Astrocyte (in vitro differentiated cells and primary cell): ENCODE data around the gene POLE. TPM values are rescaled to one million over a fixed set of nuclear protein-coding genes. Genes with fewer than 3 reads are reported as not detected.

Experiments
- DNase-seq: peaks from one replicate; pipeline ENCODE4 v3.0.0-alpha.2; 2010; ENCODE audit warnings: low read depth
- FAIRE-seq: peaks from 2 replicates; lab custom pipeline; 2011; peaks lifted over from hg19 to GRCh38; lab: Jason Lieb, UNC
- H2AFZ ChIP-seq: 2 replicates; pipeline ENCODE4 v1.6.0; 2012; ENCODE audit warnings: low read depth, low read length, inconsistent platforms
- H3K27ac ChIP-seq: 2 replicates; pipeline ENCODE4 v1.5.1; 2011; ENCODE audit warnings: low read depth, low read length, inconsistent platforms
- H3K27me3 ChIP-seq: 2 replicates; pipeline ENCODE4 v1.6.0; 2011; ENCODE audit warnings: low read length, inconsistent platforms; ENCODE audit not compliant: insufficient read depth
- H3K36me3 ChIP-seq: 2 replicates; pipeline ENCODE4 v1.5.1; 2011; ENCODE audit warnings: low read length, inconsistent platforms; ENCODE audit not compliant: insufficient read depth
- H3K4me1 ChIP-seq: 2 replicates; pipeline ENCODE4 v1.5.1; 2011; ENCODE audit warnings: low read length, inconsistent platforms; ENCODE audit not compliant: insufficient read depth
- H3K4me2 ChIP-seq: 2 replicates; pipeline ENCODE4 v1.6.0; 2012; ENCODE audit warnings: low read length, inconsistent platforms
- H3K4me3 ChIP-seq: 2 replicates; pipeline ENCODE4 v1.5.1; 2011; ENCODE audit warnings: low read depth, mild to moderate bottlenecking, low read length, inconsistent platforms; ENCODE audit not compliant: insufficient read depth
- H3K79me2 ChIP-seq: 2 replicates; pipeline ENCODE4 v1.6.0; 2012; ENCODE audit warnings: mild to moderate bottlenecking, low read length, inconsistent platforms; ENCODE audit not compliant: insufficient read depth
- H3K9ac ChIP-seq: 2 replicates; pipeline ENCODE4 v1.6.0; 2012; ENCODE audit warnings: mild to moderate bottlenecking, low read length, inconsistent platforms
- H3K9me3 ChIP-seq: 2 replicates; pipeline ENCODE4 v1.5.1; 2012; ENCODE audit warnings: low read depth, mild to moderate bottlenecking, low read length, inconsistent platforms; ENCODE audit not compliant: insufficient read depth
- H4K20me1 ChIP-seq: 2 replicates; pipeline ENCODE4 v1.6.0; 2012; ENCODE audit warnings: low read length, inconsistent platforms; ENCODE audit not compliant: insufficient read depth
- H3K27ac Mint-ChIP-seq: one replicate; pipeline ENCODE4 v1.8.0; 2021; ENCODE audit warnings: mild to moderate bottlenecking, mixed read lengths; ENCODE audit not compliant: unreplicated experiment
- H3K27me3 Mint-ChIP-seq: one replicate; pipeline ENCODE4 v1.8.0; 2021; ENCODE audit warnings: low read depth, mixed read lengths; ENCODE audit not compliant: unreplicated experiment
- H3K36me3 Mint-ChIP-seq: one replicate; pipeline ENCODE4 v1.8.0; 2021; ENCODE audit warnings: low read depth, mixed read lengths; ENCODE audit not compliant: unreplicated experiment
- H3K4me1 Mint-ChIP-seq: one replicate; pipeline ENCODE4 v1.8.0; 2021; ENCODE audit warnings: low read depth, mixed read lengths; ENCODE audit not compliant: unreplicated experiment
- H3K4me3 Mint-ChIP-seq: one replicate; pipeline ENCODE4 v1.8.0; 2021; ENCODE audit warnings: mild to moderate bottlenecking, moderate library complexity, mixed read lengths; ENCODE audit not compliant: unreplicated experiment
- H3K9me3 Mint-ChIP-seq: one replicate; pipeline ENCODE4 v1.8.0; 2021; ENCODE audit warnings: mild to moderate bottlenecking, mixed read lengths; ENCODE audit not compliant: unreplicated experiment
- CTCF ChIP-seq: IDR thresholded peaks from 2 replicates; pipeline ENCODE4 v1.5.1; 2011; ENCODE audit warnings: low read depth, mild to moderate bottlenecking, inconsistent platforms, low read length, moderate library complexity; ENCODE audit not compliant: insufficient read depth
- EZH2 ChIP-seq: IDR thresholded peaks from 2 replicates; pipeline ENCODE4 v1.6.1; 2012; ENCODE audit warnings: mild to moderate bottlenecking, low read length, inconsistent platforms; ENCODE audit not compliant: insufficient read depth
- total RNA-seq: library from RNA; stranded (reverse); gene quantifications from 2 replicates; pipeline ENCODE4 v1.2.1, GENCODE V29; 2021

POLE gene
- total RNA-seq, 1 donor from 2014 or later = 15.4 TPM

DNA sequence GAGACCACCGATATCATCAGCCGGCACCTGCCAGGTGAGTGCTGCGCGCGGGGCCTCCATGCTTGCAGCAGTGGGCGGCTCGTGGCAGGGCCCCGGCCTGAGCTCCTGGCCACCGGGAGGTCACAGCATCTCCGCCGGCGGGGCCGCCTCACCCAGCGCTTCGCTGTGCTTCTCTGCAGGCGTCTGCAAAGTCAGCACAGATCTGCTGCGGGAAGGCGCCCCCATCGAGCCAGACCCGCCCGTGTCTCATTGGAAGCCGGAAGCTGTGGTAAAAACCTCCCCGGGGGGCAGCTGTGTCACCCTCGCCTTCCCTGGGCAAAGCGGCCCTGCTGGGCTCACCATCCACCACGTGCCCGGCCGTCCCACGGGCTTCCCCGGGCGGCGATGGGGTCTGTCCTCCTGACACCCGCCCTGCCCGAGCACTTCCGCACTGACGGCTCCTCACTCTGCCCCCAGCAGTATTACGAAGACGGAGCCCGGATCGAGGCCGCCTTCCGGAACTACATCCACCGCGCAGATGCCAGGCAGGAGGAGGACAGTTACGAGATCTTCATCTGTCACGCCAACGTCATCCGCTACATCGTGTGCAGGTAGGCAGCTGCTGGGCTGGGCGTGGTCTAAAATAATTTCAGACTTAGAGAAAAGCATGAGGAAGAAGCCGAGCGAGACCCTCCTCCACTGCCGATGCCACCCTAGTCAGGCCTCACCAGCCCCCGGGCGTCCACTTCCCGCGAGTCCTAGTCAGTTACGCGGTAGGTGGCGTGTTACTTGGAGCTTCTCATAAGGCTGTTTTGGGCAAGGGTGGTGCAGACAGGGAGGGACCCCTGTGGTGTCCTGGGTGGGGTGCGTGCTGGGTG is 30.6 kb upstream of the POLE start:
- Histone ChIP-seq H3K79me2 (peaks cover 42% of the 10 kb centered on the region), H3K36me3 (peaks cover 29% of the 10 kb centered on the region), H3K9ac (no peak overlapping the region), H3K4me3 (no peak overlapping the region), H3K4me1 (no peaks in the 10 kb centered on the region), H3K27me3 (no peaks in the 10 kb centered on the region), H4K20me1 (peaks cover 78% of the 10 kb centered on the region), H3K9me3 (no peaks in the 10 kb centered on the region), H2AFZ (no peak overlapping the region), H3K4me2 (no peak overlapping the region), H3K27ac (no peak overlapping the region)
- FAIRE-seq = no peak
- no peaks in the 10 kb centered on the region for H3K4me1 Mint-ChIP-seq
- H3K27ac Mint-ChIP-seq = no peak overlapping the region
- no peak for TF ChIP-seq CTCF
- no peak for TF ChIP-seq EZH2
- H3K27me3 Mint-ChIP-seq = no peaks in the 10 kb centered on the region
- peaks cover 7% of the 10 kb centered on the region for H3K36me3 Mint-ChIP-seq
- no peak overlapping the region for H3K4me3 Mint-ChIP-seq
- no peak for DNase-seq
- no peaks in the 10 kb centered on the region for H3K9me3 Mint-ChIP-seq

GRCh38 chr12:132717011-132717410 is 29.9 kb upstream of the POLE start:
- Histone ChIP-seq H3K4me3 (no peak overlapping the region), H3K4me2 (no peak overlapping the region), H3K36me3 (peaks cover 25% of the 10 kb centered on the region), H3K9ac (no peak overlapping the region), H3K4me1 (no peaks in the 10 kb centered on the region), H2AFZ (no peak overlapping the region), H3K9me3 (no peaks in the 10 kb centered on the region), H3K27me3 (no peaks in the 10 kb centered on the region), H3K79me2 (peaks cover 46% of the 10 kb centered on the region), H4K20me1 (peaks cover 79% of the 10 kb centered on the region), H3K27ac (no peak overlapping the region)
- H3K36me3 Mint-ChIP-seq = peaks cover 7% of the 10 kb centered on the region
- H3K4me3 Mint-ChIP-seq = no peak overlapping the region
- TF ChIP-seq EZH2 = no peak
- TF ChIP-seq CTCF = no peak
- H3K9me3 Mint-ChIP-seq = no peaks in the 10 kb centered on the region
- H3K27ac Mint-ChIP-seq = no peak overlapping the region
- DNase-seq = no peak
- no peak for FAIRE-seq
- H3K27me3 Mint-ChIP-seq = no peaks in the 10 kb centered on the region
- H3K4me1 Mint-ChIP-seq = no peaks in the 10 kb centered on the region

DNA sequence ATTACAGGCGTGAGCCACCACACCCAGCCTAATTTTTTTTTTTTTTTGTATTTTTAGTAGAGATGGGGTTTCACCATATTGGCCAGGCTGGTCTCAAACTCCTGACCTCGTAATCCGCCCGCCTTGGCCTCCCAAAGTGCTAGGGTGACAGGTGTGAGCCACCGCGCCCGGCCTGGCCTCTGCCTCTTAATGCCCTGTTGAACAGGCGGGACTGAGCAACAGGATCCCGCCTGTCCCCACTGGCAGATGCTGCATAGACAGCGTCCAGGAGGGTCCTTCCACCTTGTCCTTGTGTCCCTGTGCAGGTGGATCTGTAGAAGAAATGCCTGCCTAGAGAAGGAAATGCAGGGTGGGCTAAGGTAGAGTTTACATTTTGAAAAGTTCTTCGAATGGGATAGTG is 29.2 kb upstream of the POLE start:
- H3K27ac ChIP-seq = no peak overlapping the region
- no peak for DNase-seq
- no peak overlapping the region for H3K27ac Mint-ChIP-seq
- no peak overlapping the region for H3K4me2 ChIP-seq
- no peak overlapping the region for H3K9ac ChIP-seq
- H3K79me2 ChIP-seq = peaks cover 53% of the 10 kb centered on the region
- peaks cover 1% of the 10 kb centered on the region for H3K4me1 Mint-ChIP-seq
- no peaks in the 10 kb centered on the region for H3K9me3 Mint-ChIP-seq
- H3K4me1 ChIP-seq = peaks cover 5% of the 10 kb centered on the region
- H3K4me3 ChIP-seq = no peak overlapping the region
- H3K27me3 Mint-ChIP-seq = no peaks in the 10 kb centered on the region
- peaks cover 79% of the 10 kb centered on the region for H4K20me1 ChIP-seq
- H3K27me3 ChIP-seq = no peaks in the 10 kb centered on the region
- no peak for FAIRE-seq
- H3K4me3 Mint-ChIP-seq = no peak overlapping the region
- H3K36me3 ChIP-seq = peaks cover 22% of the 10 kb centered on the region
- H2AFZ ChIP-seq = no peak overlapping the region
- no peaks in the 10 kb centered on the region for H3K9me3 ChIP-seq
- H3K36me3 Mint-ChIP-seq = peaks cover 7% of the 10 kb centered on the region
- no peak for TF ChIP-seq CTCF
